ENCODE data around the gene TBX1. TPM values are rescaled to one million over a fixed set of nuclear protein-coding genes. Genes with fewer than 3 reads are reported as not detected.

TBX1 gene
- total and polyA plus RNA-seq, 2 of the 8 experiments (the other 6 are each of a cell fraction or from before 2014, with no cell fraction given): 0.28 TPM; not detected in 1

DNA sequence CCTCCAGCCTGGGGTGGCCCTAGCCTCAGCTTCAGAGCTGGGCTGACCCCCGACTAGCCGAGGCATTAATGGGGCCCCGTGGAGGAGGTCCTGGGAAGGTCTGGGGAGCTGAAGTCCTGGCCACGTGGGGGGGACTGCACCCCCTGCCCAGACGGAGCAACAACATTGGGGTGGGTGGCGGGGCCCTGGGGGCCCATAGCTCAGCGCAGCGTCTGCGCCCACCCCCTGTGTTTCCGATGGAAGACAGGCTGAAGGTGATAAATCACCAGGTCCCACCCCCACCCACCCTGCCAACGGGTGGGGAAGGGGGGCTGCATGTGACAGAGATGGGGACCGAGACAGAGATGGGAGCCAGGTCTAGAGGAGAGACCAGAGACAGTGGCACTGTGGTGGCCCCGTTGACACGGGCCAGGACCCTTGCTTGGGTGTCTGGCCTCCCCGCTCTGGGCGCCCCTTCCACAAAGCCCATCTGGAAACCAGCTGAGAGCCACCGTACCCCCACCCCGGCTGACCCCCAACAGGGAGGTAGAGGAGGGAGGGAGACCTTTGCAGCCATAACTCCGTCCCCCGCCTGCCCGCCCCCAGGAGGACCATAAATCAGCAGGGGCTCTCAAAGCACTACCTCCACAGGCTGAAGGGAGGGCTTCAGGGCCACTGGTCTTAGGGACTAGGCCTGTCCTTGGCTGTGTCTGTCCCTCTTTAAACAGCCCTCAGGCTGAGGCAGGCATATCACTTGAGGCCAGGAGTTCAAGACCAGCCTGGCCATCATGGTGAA, 29.0 kb upstream of the TBX1 start (continued):
- no peak for TF ChIP-seq CBX5 (IDR thresholded peaks at IDR 0.05; ENCODE audit: low read depth, low read length)
- TF ChIP-seq PHF8 (conservative IDR thresholded peaks at IDR 0.05; ENCODE audit: low read depth, low read length): no peak
- no peak for TF ChIP-seq CEBPB (IDR thresholded peaks at IDR 0.05; ENCODE audit: low read depth, low read length)
- no peak for TF ChIP-seq BRCA1 (IDR thresholded peaks at IDR 0.05; ENCODE audit: low read depth, low read length)
- TF ChIP-seq RBBP5 (IDR thresholded peaks at IDR 0.05; ENCODE audit: borderline replicate concordance, low read depth, low read length): no peak
- TF ChIP-seq TBP (IDR thresholded peaks at IDR 0.05; ENCODE audit: low read depth, low read length): no peak
- TF ChIP-seq SIN3A (conservative IDR thresholded peaks at IDR 0.05 in 1 of 2, IDR thresholded peaks at IDR 0.05 in 1 of 2; ENCODE audit: low read depth in 1 of 2, low read length in 2 of 2): no peak
- TF ChIP-seq, protein P1, sequence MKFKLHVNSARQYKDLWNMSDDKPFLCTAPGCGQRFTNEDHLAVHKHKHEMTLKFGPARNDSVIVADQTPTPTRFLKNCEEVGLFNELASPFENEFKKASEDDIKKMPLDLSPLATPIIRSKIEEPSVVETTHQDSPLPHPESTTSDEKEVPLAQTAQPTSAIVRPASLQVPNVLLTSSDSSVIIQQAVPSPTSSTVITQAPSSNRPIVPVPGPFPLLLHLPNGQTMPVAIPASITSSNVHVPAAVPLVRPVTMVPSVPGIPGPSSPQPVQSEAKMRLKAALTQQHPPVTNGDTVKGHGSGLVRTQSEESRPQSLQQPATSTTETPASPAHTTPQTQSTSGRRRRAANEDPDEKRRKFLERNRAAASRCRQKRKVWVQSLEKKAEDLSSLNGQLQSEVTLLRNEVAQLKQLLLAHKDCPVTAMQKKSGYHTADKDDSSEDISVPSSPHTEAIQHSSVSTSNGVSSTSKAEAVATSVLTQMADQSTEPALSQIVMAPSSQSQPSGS (IDR thresholded peaks at IDR 0.05; ENCODE audit: low read length): no peak
- TF ChIP-seq, protein P2, sequence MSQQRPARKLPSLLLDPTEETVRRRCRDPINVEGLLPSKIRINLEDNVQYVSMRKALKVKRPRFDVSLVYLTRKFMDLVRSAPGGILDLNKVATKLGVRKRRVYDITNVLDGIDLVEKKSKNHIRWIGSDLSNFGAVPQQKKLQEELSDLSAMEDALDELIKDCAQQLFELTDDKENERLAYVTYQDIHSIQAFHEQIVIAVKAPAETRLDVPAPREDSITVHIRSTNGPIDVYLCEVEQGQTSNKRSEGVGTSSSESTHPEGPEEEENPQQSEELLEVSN (IDR thresholded peaks at IDR 0.05): no peak
